Tibial nerve (tissue), 4 donors: ENCODE results near the gene HTR2A.

Source experiments
- EP300 ChIP-seq, 2 donors: sonication (generic); formaldehyde crosslinking; IDR thresholded peaks; one replicate each; pipeline ENCODE4 v1.6.1; 2017; ENCODE audit warnings: antibody characterized with exemption in 2 of 2, mild to moderate bottlenecking in 1 of 2
- POLR2A ChIP-seq, 2 donors: fragments of 450-650 bp; IDR thresholded peaks; one replicate each; pipeline ENCODE4 v1.6.1; 2017; ENCODE audit warnings: antibody characterized with exemption in 2 of 2, mild to moderate bottlenecking in 2 of 2, moderate library complexity in 2 of 2
- TF ChIP-seq, protein P1 (sequence below), 5 experiments: fragments of 200-600 bp in 3 of 5; fragments of 450-650 bp in 2 of 5; sonication (generic) in 3 of 5; IDR thresholded peaks; one replicate each; pipeline ENCODE4 v1.5.1; 2016 to 2019; ENCODE audit warnings: antibody characterized with exemption in 5 of 5, mild to moderate bottlenecking in 3 of 5, moderate library complexity in 2 of 5

DNA sequence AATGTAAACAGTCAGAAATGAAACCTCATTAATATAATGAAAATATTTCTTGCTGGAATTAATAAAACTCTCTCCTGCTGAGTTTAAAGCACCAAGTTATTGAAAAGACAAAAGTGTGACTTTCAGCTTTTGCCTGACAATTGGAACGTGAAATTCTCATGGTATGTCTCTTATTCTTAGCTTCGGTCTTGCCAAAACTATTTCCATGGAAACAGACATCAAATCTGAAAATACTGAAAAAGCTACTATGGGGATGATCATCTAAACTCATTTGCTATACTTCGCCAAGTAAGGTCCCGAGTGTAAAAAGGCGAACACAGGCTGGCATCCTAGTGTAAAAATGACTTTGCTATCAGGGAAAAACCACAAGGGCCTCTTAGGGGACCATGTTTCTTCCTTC lies 22.8 kb downstream of the HTR2A start:
- TF ChIP-seq, protein P1, sequence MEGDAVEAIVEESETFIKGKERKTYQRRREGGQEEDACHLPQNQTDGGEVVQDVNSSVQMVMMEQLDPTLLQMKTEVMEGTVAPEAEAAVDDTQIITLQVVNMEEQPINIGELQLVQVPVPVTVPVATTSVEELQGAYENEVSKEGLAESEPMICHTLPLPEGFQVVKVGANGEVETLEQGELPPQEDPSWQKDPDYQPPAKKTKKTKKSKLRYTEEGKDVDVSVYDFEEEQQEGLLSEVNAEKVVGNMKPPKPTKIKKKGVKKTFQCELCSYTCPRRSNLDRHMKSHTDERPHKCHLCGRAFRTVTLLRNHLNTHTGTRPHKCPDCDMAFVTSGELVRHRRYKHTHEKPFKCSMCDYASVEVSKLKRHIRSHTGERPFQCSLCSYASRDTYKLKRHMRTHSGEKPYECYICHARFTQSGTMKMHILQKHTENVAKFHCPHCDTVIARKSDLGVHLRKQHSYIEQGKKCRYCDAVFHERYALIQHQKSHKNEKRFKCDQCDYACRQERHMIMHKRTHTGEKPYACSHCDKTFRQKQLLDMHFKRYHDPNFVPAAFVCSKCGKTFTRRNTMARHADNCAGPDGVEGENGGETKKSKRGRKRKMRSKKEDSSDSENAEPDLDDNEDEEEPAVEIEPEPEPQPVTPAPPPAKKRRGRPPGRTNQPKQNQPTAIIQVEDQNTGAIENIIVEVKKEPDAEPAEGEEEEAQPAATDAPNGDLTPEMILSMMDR (IDR thresholded peaks at IDR 0.05): no peak
- TF ChIP-seq POLR2A (IDR thresholded peaks at IDR 0.05): no peak
- TF ChIP-seq EP300 (IDR thresholded peaks at IDR 0.05): no peak
